Smooth muscle cell (in vitro differentiated cells): ENCODE measurements around the gene MBP. TPM values are rescaled to one million over a fixed set of nuclear protein-coding genes. Genes with fewer than 3 reads are reported as not detected.

Experiments used
- DNase-seq: peaks from one replicate; lab custom pipeline; 2025; ENCODE audit not compliant: unreplicated experiment; lab: John Stamatoyannopoulos, UW
- H2AFZ ChIP-seq: fragments of 200-600 bp; sonication (generic); 2 replicates; pipeline ENCODE4 v1.6.0; 2016; ENCODE audit warnings: antibody characterized with exemption, low read depth, mild to moderate bottlenecking
- H3F3A ChIP-seq: fragments of 200-600 bp; sonication (generic); 2 replicates; pipeline ENCODE4 v1.6.0; 2017; ENCODE audit warnings: antibody characterized with exemption, low read depth
- H3K27ac ChIP-seq: fragments of 200-600 bp; sonication (generic); 2 replicates; pipeline ENCODE4 v1.5.1; 2016; ENCODE audit warnings: low read depth, mild to moderate bottlenecking
- H3K27me3 ChIP-seq: fragments of 200-600 bp; sonication (generic); 2 replicates; pipeline ENCODE4 v1.6.1; 2016; ENCODE audit warnings: low read depth, mild to moderate bottlenecking
- H3K36me3 ChIP-seq: fragments of 200-600 bp; sonication (generic); 2 replicates; pipeline ENCODE4 v1.5.1; 2016; ENCODE audit warnings: low read depth
- H3K4me1 ChIP-seq: fragments of 200-600 bp; sonication (generic); 2 replicates; pipeline ENCODE4 v1.5.1; 2016; ENCODE audit warnings: low read depth
- H3K4me2 ChIP-seq: fragments of 200-600 bp; sonication (generic); 2 replicates; pipeline ENCODE4 v1.6.0; 2016; ENCODE audit warnings: mild to moderate bottlenecking
- H3K4me3 ChIP-seq: fragments of 200-600 bp; sonication (generic); 2 replicates; pipeline ENCODE4 v1.5.1; 2016; ENCODE audit warnings: mild to moderate bottlenecking
- H3K79me2 ChIP-seq: fragments of 200-600 bp; sonication (generic); 2 replicates; pipeline ENCODE4 v1.6.0; 2016; ENCODE audit warnings: low read depth, mild to moderate bottlenecking
- H3K9ac ChIP-seq: fragments of 200-600 bp; sonication (generic); 2 replicates; pipeline ENCODE4 v1.6.0; 2016; ENCODE audit warnings: low read depth
- H3K9me3 ChIP-seq: fragments of 200-600 bp; sonication (generic); replicated peaks from 2 replicates; pipeline ENCODE4 v1.5.1; 2016; ENCODE audit warnings: low read depth
- H4K20me1 ChIP-seq: fragments of 200-600 bp; sonication (generic); 2 replicates; pipeline ENCODE4 v1.6.0; 2016; ENCODE audit warnings: low read depth
- CTCF ChIP-seq: fragments of 200-600 bp; sonication (generic); IDR thresholded peaks from 2 replicates; pipeline ENCODE4 v1.5.1; 2017; ENCODE audit warnings: borderline replicate concordance, mild to moderate bottlenecking, antibody characterized with exemption; ENCODE audit not compliant: insufficient read depth, poor library complexity, severe bottlenecking
- WGBS: methylation state at CpG from one replicate; pipeline ENCODE4 v1.1.7; 2016; ENCODE audit warnings: low lambda C conversion rate; 5-methylcytosine and 5-hydroxymethylcytosine counted together
- polyA plus RNA-seq: library from polyadenylated mRNA; unstranded; fragments of >200 nt; fragmentation: Nextera tagmentation; extraction: Ambion mirVana; gene quantifications from 2 replicates; pipeline ENCODE4 v1.2.1, GENCODE V29; 2016
- total RNA-seq: library from RNA; depleted of rRNA; stranded (reverse); fragments of >200 nt; gene quantifications from 2 replicates; pipeline ENCODE4 v1.2.3, GENCODE V29; 2014

Gene MBP
- total and polyA plus RNA-seq, 2 experiments from 2014 or later = 1.4 to 5.1 TPM

- no peaks in the 10 kb centered on the region for H3K9me3 ChIP-seq
- H3K79me2 ChIP-seq = no peaks in the 10 kb centered on the region
- no peak overlapping the region for H3K4me3 ChIP-seq
- whole genome bisulfite sequencing = 82% methylated on average over 12 of the region's 12 CpGs
- H3K27ac ChIP-seq = no peak overlapping the region
- no peak overlapping the region for H3K9ac ChIP-seq
- H3K4me2 ChIP-seq = no peak overlapping the region
- no peak for DNase-seq
- no peaks in the 10 kb centered on the region for H3F3A ChIP-seq
- H3K4me1 ChIP-seq = no peaks in the 10 kb centered on the region
- H2AFZ ChIP-seq = no peak overlapping the region
- H4K20me1 ChIP-seq = no peaks in the 10 kb centered on the region
- no peaks in the 10 kb centered on the region for H3K36me3 ChIP-seq
- no peaks in the 10 kb centered on the region for H3K27me3 ChIP-seq
- TF ChIP-seq CTCF = no peak
These were observed 39.0 kb downstream of the MBP start for GRCh38 chr18:77093586-77093985.

GRCh38 chr18:77093067-77093430, 39.5 kb downstream of the MBP start:
- no peaks in the 10 kb centered on the region for H3K27me3 ChIP-seq
- no peaks in the 10 kb centered on the region for H3K36me3 ChIP-seq
- no peaks in the 10 kb centered on the region for H3K4me1 ChIP-seq
- DNase-seq = no peak
- no peak overlapping the region for H3K4me2 ChIP-seq
- no peak overlapping the region for H3K9ac ChIP-seq
- H3K9me3 ChIP-seq = no peaks in the 10 kb centered on the region
- H4K20me1 ChIP-seq = no peaks in the 10 kb centered on the region
- H3K79me2 ChIP-seq = no peaks in the 10 kb centered on the region
- no peak overlapping the region for H3K27ac ChIP-seq
- no peak overlapping the region for H2AFZ ChIP-seq
- TF ChIP-seq CTCF = no peak
- H3K4me3 ChIP-seq = no peak overlapping the region
- no peaks in the 10 kb centered on the region for H3F3A ChIP-seq
- WGBS = 90% methylated on average over 16 of the region's 16 CpGs

- WGBS = 83% methylated on average over 48 of the region's 48 CpGs
- Histone ChIP-seq H2AFZ (no peak overlapping the region), H3K9ac (no peak overlapping the region), H3K4me1 (peaks cover 3% of the 10 kb centered on the region), H3K4me3 (no peak overlapping the region), H3K79me2 (no peaks in the 10 kb centered on the region), H3K27me3 (no peaks in the 10 kb centered on the region), H3K4me2 (no peak overlapping the region), H4K20me1 (no peaks in the 10 kb centered on the region), H3F3A (no peaks in the 10 kb centered on the region), H3K9me3 (no peaks in the 10 kb centered on the region), H3K27ac (no peak overlapping the region), H3K36me3 (no peaks in the 10 kb centered on the region)
- DNase-seq = no peak
- no peak for TF ChIP-seq CTCF
These were observed 40.2 kb downstream of the MBP start for GRCh38 chr18:77092104-77093066.
